Measurements from ENCODE around the gene TIMM29.

The TIMM29 gene

DNA sequence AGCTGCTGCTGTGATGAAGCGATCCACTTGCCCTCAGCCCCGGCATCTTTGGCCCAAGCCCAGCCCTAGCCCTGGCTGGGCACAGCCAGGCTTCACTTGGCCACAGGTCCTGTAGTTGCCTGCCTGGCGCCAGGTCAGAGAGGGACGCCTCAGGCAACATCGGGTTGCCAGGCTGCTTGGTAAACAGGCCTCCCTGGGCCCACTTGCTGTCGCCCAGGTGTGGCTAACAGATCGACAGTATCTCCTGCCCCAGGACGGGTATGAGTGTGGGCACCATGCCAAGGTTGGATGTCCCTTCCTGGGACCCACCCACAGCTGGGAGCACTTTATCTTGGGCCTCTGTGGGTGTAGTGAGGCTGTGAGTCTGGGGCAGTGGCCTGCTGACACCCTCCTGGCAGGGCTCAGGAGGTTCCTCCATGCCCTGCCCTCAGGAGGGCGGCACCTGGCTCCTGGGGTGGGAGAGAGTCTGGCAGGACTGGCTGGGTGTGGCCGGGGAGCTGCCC lies 29.4 kb upstream of the TIMM29 start:
- peak; percentile 21; the same call in 1 of the 2 replicates for TF ChIP-seq ZBTB8A (tag by site-specific recombination; IDR thresholded peaks at IDR 0.05)
- TF ChIP-seq ZNF544 (tag by site-specific recombination; IDR thresholded peaks at IDR 0.05), result no peak
- TF ChIP-seq HOXC10 (CRISPR knock-in tag; IDR thresholded peaks at IDR 0.05), result no peak
- peak; percentile 54 for TF ChIP-seq ZFHX2 (tag by site-specific recombination; conservative IDR thresholded peaks at IDR 0.05)
- no peak for TF ChIP-seq ZNF701 (tag by site-specific recombination; IDR thresholded peaks at IDR 0.05)
- TF ChIP-seq KLF1 (tag by site-specific recombination; IDR thresholded peaks at IDR 0.05), result peak; percentile 94
- no peak for TF ChIP-seq ZNF311 (tag by site-specific recombination; IDR thresholded peaks at IDR 0.05; ENCODE audit: borderline replicate concordance)
- TF ChIP-seq, protein P1, sequence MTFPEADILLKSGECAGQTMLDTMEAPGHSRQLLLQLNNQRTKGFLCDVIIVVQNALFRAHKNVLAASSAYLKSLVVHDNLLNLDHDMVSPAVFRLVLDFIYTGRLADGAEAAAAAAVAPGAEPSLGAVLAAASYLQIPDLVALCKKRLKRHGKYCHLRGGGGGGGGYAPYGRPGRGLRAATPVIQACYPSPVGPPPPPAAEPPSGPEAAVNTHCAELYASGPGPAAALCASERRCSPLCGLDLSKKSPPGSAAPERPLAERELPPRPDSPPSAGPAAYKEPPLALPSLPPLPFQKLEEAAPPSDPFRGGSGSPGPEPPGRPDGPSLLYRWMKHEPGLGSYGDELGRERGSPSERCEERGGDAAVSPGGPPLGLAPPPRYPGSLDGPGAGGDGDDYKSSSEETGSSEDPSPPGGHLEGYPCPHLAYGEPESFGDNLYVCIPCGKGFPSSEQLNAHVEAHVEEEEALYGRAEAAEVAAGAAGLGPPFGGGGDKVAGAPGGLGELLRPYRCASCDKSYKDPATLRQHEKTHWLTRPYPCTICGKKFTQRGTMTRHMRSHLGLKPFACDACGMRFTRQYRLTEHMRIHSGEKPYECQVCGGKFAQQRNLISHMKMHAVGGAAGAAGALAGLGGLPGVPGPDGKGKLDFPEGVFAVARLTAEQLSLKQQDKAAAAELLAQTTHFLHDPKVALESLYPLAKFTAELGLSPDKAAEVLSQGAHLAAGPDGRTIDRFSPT (tag by site-specific recombination; IDR thresholded peaks at IDR 0.05), result peak; percentile 23; the same call in 1 of the 2 replicates
- TF ChIP-seq ZNF624 (tag by site-specific recombination; IDR thresholded peaks at IDR 0.05), result no peak
- no peak for TF ChIP-seq ZNF747 (tag by site-specific recombination; IDR thresholded peaks at IDR 0.05)
- TF ChIP-seq ZIC2 (tag by site-specific recombination; IDR thresholded peaks at IDR 0.05), result peak; percentile 76
- TF ChIP-seq ZBTB21 (tag by site-specific recombination; IDR thresholded peaks at IDR 0.05), result no peak
- TF ChIP-seq, protein P2, sequence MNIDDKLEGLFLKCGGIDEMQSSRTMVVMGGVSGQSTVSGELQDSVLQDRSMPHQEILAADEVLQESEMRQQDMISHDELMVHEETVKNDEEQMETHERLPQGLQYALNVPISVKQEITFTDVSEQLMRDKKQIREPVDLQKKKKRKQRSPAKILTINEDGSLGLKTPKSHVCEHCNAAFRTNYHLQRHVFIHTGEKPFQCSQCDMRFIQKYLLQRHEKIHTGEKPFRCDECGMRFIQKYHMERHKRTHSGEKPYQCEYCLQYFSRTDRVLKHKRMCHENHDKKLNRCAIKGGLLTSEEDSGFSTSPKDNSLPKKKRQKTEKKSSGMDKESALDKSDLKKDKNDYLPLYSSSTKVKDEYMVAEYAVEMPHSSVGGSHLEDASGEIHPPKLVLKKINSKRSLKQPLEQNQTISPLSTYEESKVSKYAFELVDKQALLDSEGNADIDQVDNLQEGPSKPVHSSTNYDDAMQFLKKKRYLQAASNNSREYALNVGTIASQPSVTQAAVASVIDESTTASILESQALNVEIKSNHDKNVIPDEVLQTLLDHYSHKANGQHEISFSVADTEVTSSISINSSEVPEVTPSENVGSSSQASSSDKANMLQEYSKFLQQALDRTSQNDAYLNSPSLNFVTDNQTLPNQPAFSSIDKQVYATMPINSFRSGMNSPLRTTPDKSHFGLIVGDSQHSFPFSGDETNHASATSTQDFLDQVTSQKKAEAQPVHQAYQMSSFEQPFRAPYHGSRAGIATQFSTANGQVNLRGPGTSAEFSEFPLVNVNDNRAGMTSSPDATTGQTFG (tag by site-specific recombination; IDR thresholded peaks at IDR 0.05; ENCODE audit: borderline replicate concordance), result no peak
- TF ChIP-seq, protein P3, sequence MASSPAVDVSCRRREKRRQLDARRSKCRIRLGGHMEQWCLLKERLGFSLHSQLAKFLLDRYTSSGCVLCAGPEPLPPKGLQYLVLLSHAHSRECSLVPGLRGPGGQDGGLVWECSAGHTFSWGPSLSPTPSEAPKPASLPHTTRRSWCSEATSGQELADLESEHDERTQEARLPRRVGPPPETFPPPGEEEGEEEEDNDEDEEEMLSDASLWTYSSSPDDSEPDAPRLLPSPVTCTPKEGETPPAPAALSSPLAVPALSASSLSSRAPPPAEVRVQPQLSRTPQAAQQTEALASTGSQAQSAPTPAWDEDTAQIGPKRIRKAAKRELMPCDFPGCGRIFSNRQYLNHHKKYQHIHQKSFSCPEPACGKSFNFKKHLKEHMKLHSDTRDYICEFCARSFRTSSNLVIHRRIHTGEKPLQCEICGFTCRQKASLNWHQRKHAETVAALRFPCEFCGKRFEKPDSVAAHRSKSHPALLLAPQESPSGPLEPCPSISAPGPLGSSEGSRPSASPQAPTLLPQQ (tag by site-specific recombination; IDR thresholded peaks at IDR 0.05), result peak; percentile 85
- TF ChIP-seq, protein P4, sequence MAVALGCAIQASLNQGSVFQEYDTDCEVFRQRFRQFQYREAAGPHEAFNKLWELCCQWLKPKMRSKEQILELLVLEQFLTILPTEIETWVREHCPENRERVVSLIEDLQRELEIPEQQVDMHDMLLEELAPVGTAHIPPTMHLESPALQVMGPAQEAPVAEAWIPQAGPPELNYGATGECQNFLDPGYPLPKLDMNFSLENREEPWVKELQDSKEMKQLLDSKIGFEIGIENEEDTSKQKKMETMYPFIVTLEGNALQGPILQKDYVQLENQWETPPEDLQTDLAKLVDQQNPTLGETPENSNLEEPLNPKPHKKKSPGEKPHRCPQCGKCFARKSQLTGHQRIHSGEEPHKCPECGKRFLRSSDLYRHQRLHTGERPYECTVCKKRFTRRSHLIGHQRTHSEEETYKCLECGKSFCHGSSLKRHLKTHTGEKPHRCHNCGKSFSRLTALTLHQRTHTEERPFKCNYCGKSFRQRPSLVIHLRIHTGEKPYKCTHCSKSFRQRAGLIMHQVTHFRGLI (tag by site-specific recombination; IDR thresholded peaks at IDR 0.05), result peak; percentile 81
- TF ChIP-seq ZNF791 (tag by site-specific recombination; IDR thresholded peaks at IDR 0.05), result no peak
- H3K27ac ChIP-seq (ENCODE audit: extremely low read depth, low read depth, low read length), result no peak overlapping the region
- H3K36me3 ChIP-seq (ENCODE audit: control insufficient read depth in 2 of 2, insufficient read depth in 1 of 2, low read length in 2 of 2), result peaks cover 0 to under 1% of the 10 kb centered on the region in 2 experiments; a peak in 2 of 3 replicates
- peaks cover 14% of the 10 kb centered on the region for H3K4me1 ChIP-seq (ENCODE audit: control insufficient read depth, insufficient read depth, low read length)
- ChIA-PET CTCF (no interaction called here), POLR2A (interaction anchor here (0.6 kb wide), 1 partner anchor 62 kb away, joined by 4 read pairs; no protein-coding TSS in a partner anchor)
- H3K4me3 ChIP-seq (ENCODE audit: low read depth, low read length), result no peak overlapping the region
- no peaks in the 10 kb centered on the region for H3K9me3 ChIP-seq (ENCODE audit: control insufficient read depth, insufficient read depth, low read depth, low read length)

DNA sequence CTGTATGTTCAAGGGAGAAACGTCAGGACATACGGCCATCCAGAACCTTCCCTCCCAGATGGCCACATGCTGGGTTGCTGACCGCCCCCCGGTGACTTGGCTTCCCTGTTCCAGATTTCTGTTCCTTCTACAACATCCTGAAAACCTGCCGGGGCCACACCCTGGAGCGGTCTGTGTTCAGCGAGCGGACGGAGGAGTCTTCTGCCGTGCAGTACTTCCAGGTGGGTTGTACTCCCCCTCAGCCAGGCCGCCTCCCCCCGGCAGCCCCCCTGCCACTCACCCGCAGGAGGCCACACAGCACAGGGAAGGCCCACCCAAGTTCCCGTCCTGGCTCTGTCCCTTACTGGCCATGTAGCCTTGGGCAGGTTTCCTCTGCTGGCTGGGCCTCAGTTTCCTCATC lies 20.7 kb upstream of the TIMM29 start:
- Histone ChIP-seq H3K27ac (ENCODE audit: extremely low read depth, low read depth, low read length) (no peak overlapping the region), H3K4me3 (ENCODE audit: low read depth, low read length) (no peak overlapping the region), H3K36me3 (ENCODE audit: control insufficient read depth in 2 of 2, insufficient read depth in 1 of 2, low read length in 2 of 2) (peaks cover 7 to 57% of the 10 kb centered on the region in 2 experiments; a peak in 2 of 3 replicates), H3K9me3 (ENCODE audit: control insufficient read depth, insufficient read depth, low read depth, low read length) (no peaks in the 10 kb centered on the region), H3K4me1 (ENCODE audit: control insufficient read depth, insufficient read depth, low read length) (no peaks in the 10 kb centered on the region)
- CTCF ChIA-PET, result no interaction called here
- POLR2A ChIA-PET, result no interaction called here
- TF ChIP-seq ZNF514 (tag by site-specific recombination; IDR thresholded peaks at IDR 0.05) (no peak), MEIS1 (CRISPR knock-in tag; IDR thresholded peaks at IDR 0.05; ENCODE audit: borderline replicate concordance) (no peak), ZNF140 (tag by site-specific recombination; IDR thresholded peaks at IDR 0.05) (no peak), ZNF76 (tag by site-specific recombination; IDR thresholded peaks at IDR 0.05; ENCODE audit: borderline replicate concordance, low read depth) (no peak), ZNF558 (tag by site-specific recombination; IDR thresholded peaks at IDR 0.05) (no peak), ZFHX2 (tag by site-specific recombination; conservative IDR thresholded peaks at IDR 0.05) (no peak), ZNF707 (tag by site-specific recombination; IDR thresholded peaks at IDR 0.05) (no peak), GLIS2 (tag by site-specific recombination; IDR thresholded peaks at IDR 0.05) (no peak), KLF9 (tag by site-specific recombination; IDR thresholded peaks at IDR 0.05; ENCODE audit: low read depth) (no peak), ZNF169 (tag by site-specific recombination; IDR thresholded peaks at IDR 0.05) (no peak), IKZF3 (tag by site-specific recombination; IDR thresholded peaks at IDR 0.05) (no peak), ZNF621 (tag by site-specific recombination; IDR thresholded peaks at IDR 0.05) (no peak)
- TF ChIP-seq, protein P5, sequence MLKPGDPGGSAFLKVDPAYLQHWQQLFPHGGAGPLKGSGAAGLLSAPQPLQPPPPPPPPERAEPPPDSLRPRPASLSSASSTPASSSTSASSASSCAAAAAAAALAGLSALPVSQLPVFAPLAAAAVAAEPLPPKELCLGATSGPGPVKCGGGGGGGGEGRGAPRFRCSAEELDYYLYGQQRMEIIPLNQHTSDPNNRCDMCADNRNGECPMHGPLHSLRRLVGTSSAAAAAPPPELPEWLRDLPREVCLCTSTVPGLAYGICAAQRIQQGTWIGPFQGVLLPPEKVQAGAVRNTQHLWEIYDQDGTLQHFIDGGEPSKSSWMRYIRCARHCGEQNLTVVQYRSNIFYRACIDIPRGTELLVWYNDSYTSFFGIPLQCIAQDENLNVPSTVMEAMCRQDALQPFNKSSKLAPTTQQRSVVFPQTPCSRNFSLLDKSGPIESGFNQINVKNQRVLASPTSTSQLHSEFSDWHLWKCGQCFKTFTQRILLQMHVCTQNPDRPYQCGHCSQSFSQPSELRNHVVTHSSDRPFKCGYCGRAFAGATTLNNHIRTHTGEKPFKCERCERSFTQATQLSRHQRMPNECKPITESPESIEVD (tag by site-specific recombination; IDR thresholded peaks at IDR 0.05), result no peak

All from HEK293 (cell line).